WTC11 (cell line): ENCODE measurements around the gene CHTOP. TPM values are rescaled to one million over a fixed set of nuclear protein-coding genes. Genes with fewer than 3 reads are reported as not detected.

Experiments
- ATAC-seq: fragments of 200-7000 bp; cut with Tn5 transposase; 2 replicates; pipeline ENCODE4 v1.10.0; 2021; ENCODE audit warnings: mild to moderate bottlenecking, moderate library complexity
- CTCF ChIA-PET: fragments of 300-600 bp; sonication (Branson Sonifier 250); formaldehyde crosslinking; loops from one replicate; lab custom pipeline; 2021; ENCODE audit warnings: antibody characterized with exemption; lab: Charles Lee
- POLR2A ChIA-PET: fragments of 350-600 bp; sonication (Branson Sonifier 250); formaldehyde crosslinking; loops from one replicate; lab custom pipeline; 2021; ENCODE audit warnings: antibody characterized with exemption; lab: Charles Lee
- DNase-seq: peaks from one replicate; pipeline ENCODE4 v3.0.0; 2021; ENCODE audit warnings: low spot score
- H3K27ac Mint-ChIP-seq: 2 replicates; pipeline ENCODE4 v1.8.0; 2021; ENCODE audit warnings: mixed read lengths
- H3K27me3 Mint-ChIP-seq: 2 replicates; pipeline ENCODE4 v1.8.0; 2021; ENCODE audit warnings: low read depth, mild to moderate bottlenecking, moderate library complexity, mixed read lengths
- H3K36me3 Mint-ChIP-seq: 2 replicates; pipeline ENCODE4 v1.8.0; 2021; ENCODE audit warnings: mixed read lengths
- H3K4me1 Mint-ChIP-seq: 2 replicates; pipeline ENCODE4 v1.8.0; 2022; ENCODE audit warnings: mixed read lengths
- H3K4me3 Mint-ChIP-seq: 2 replicates; pipeline ENCODE4 v1.8.0; 2021; ENCODE audit warnings: mild to moderate bottlenecking, moderate library complexity, mixed read lengths
- H3K9me3 Mint-ChIP-seq: 2 replicates; pipeline ENCODE4 v1.8.0; 2021; ENCODE audit warnings: mixed read lengths
- AR ChIP-seq: fragments of 250-450 bp; sonication (Bioruptor Pico); IDR thresholded peaks from 2 replicates; pipeline ENCODE4 v1.9.0; 2021; ENCODE audit warnings: mild to moderate bottlenecking
- ATF3 ChIP-seq: sonication (generic); formaldehyde crosslinking; conservative IDR thresholded peaks from 2 replicates; pipeline ENCODE4 v1.8.1; 2022; ENCODE audit warnings: mild to moderate bottlenecking, missing genetic modification reagents
- ERG ChIP-seq: fragments of 250-450 bp; sonication (Bioruptor Pico); IDR thresholded peaks from 2 replicates; pipeline ENCODE4 v1.8.0; 2021; ENCODE audit warnings: mild to moderate bottlenecking
- JAZF1 ChIP-seq: fragments of 250-450 bp; sonication (Bioruptor Pico); IDR thresholded peaks from 2 replicates; pipeline ENCODE4 v1.9.0; 2021; ENCODE audit warnings: moderate library complexity, mild to moderate bottlenecking, inconsistent platforms
- NFYB ChIP-seq: sonication (generic); formaldehyde crosslinking; conservative IDR thresholded peaks from 2 replicates; pipeline ENCODE4 v1.8.0; 2022; ENCODE audit warnings: low read depth, missing genetic modification reagents
- RELA ChIP-seq: sonication (generic); formaldehyde crosslinking; IDR thresholded peaks from 2 replicates; pipeline ENCODE4 v1.8.1; 2022; ENCODE audit warnings: missing genetic modification reagents, mild to moderate bottlenecking, borderline replicate concordance
- SMAD4 ChIP-seq: sonication (generic); formaldehyde crosslinking; IDR thresholded peaks from 2 replicates; pipeline ENCODE4 v1.8.0; 2022; ENCODE audit warnings: mild to moderate bottlenecking, missing genetic modification reagents
- TP53 ChIP-seq: sonication (generic); formaldehyde crosslinking; IDR thresholded peaks from 2 replicates; pipeline ENCODE4 v1.8.1; 2023; ENCODE audit warnings: mild to moderate bottlenecking, missing genetic modification reagents
- ZBTB43 ChIP-seq: sonication (generic); formaldehyde crosslinking; IDR thresholded peaks from 2 replicates; pipeline ENCODE4 v1.8.1; 2023; ENCODE audit warnings: mild to moderate bottlenecking, missing genetic modification reagents
- ZNF263 ChIP-seq: sonication (generic); formaldehyde crosslinking; IDR thresholded peaks from 2 replicates; pipeline ENCODE4 v1.8.1; 2022; ENCODE audit warnings: low read depth, mild to moderate bottlenecking, moderate library complexity, missing genetic modification reagents
- ZNF317 ChIP-seq: sonication (generic); formaldehyde crosslinking; IDR thresholded peaks from 2 replicates; pipeline ENCODE4 v1.8.1; 2023; ENCODE audit warnings: low read depth, mild to moderate bottlenecking, moderate library complexity, missing genetic modification reagents, borderline replicate concordance
- ZSCAN18 ChIP-seq: fragments of 250-450 bp; sonication (Bioruptor Pico); IDR thresholded peaks from 2 replicates; pipeline ENCODE4 v2.1.2; 2022; ENCODE audit warnings: mild to moderate bottlenecking, moderate library complexity
- total RNA-seq: library from RNA; stranded (reverse); gene quantifications from 3 replicates; pipeline ENCODE4 v1.2.3, GENCODE V29; 2021

The CHTOP gene
- total RNA-seq, 1 experiment from 2014 or later: 101 TPM

- POLR2A ChIA-PET: interaction anchor here (0.5 to 1.1 kb wide), 2 partner anchors 16 to 41 kb away, joined by 3 read pairs; partner anchors contain the start of gene S100A13
- no peaks in the 10 kb centered on the region for H3K9me3 Mint-ChIP-seq
- no peaks in the 10 kb centered on the region; the same call in 1 of the 2 replicates for H3K27me3 Mint-ChIP-seq
- H3K4me3 Mint-ChIP-seq: no peak overlapping the region
- CTCF ChIA-PET: interaction anchor here (0.8 to 14.4 kb wide), 7 partner anchors 12 to 43 kb away, joined by 3 to 230 read pairs (median 13); partner anchors contain the start of genes CHTOP, S100A1 and S100A13
- no peak for TF ChIP-seq AR (CRISPR knock-in tag)
- no peak for TF ChIP-seq ATF3
- no peak for TF ChIP-seq JAZF1 (CRISPR knock-in tag)
- TF ChIP-seq, all 79 proteins: peak for 0
- DNase-seq: no peak
- Mint-ChIP-seq H3K4me1 (peaks cover 63% of the 10 kb centered on the region), H3K36me3 (no peaks in the 10 kb centered on the region), H3K27ac (no peak overlapping the region)
- ATAC-seq: no peak
Measured at GRCh38 chr1:153611356-153611755, 22.5 kb upstream of the CHTOP start.

GRCh38 chr1:153612111-153612754 lies 21.6 kb upstream of the CHTOP start:
- POLR2A ChIA-PET: interaction anchor here (0.5 to 1.7 kb wide), 7 partner anchors 14 to 41 kb away, joined by 3 to 8 read pairs (median 4); partner anchors contain the start of genes CHTOP and S100A13
- no peak overlapping the region for H3K27ac Mint-ChIP-seq

More at GRCh38 chr1:153612111-153612754, 21.6 kb upstream of the CHTOP start:
- Mint-ChIP-seq H3K27me3 (no peaks in the 10 kb centered on the region; the same call in 1 of the 2 replicates), H3K36me3 (no peaks in the 10 kb centered on the region), H3K4me1 (peaks cover 63% of the 10 kb centered on the region), H3K4me3 (peak overlapping the region; percentile 58), H3K9me3 (no peaks in the 10 kb centered on the region)
- ATAC-seq (no peak), DNase-seq (no peak)
- TF ChIP-seq ZBTB43 (CRISPR knock-in tag) (no peak), NFYB (CRISPR knock-in tag) (no peak), TP53 (CRISPR knock-in tag) (no peak), ZNF263 (CRISPR knock-in tag) (no peak), SMAD4 (no peak), RELA (no peak), ZNF317 (CRISPR knock-in tag) (no peak), ERG (CRISPR knock-in tag) (no peak), ZSCAN18 (CRISPR knock-in tag) (no peak)
- CTCF ChIA-PET: interaction anchor here (0.5 to 14.4 kb wide), 20 partner anchors 11 to 302 kb away, joined by 3 to 230 read pairs (median 6); partner anchors contain the start of genes CHTOP, S100A1, S100A13 and S100A6
